Neuron (in vitro differentiated cells): ENCODE measurements around the gene MYRFL.

Source experiments
- H2AFZ ChIP-seq: one replicate; pipeline ENCODE4 v1.6.1; 2013; ENCODE audit warnings: low read depth, mild to moderate bottlenecking, inconsistent platforms, low read length, moderate library complexity
- H3K27me3 ChIP-seq: one replicate; pipeline ENCODE4 v1.6.1; 2013; ENCODE audit warnings: low read length; ENCODE audit not compliant: insufficient read depth
- H3K36me3 ChIP-seq: one replicate; pipeline ENCODE4 v1.6.1; 2013; ENCODE audit warnings: low read length; ENCODE audit not compliant: insufficient read depth
- H3K4me1 ChIP-seq: one replicate; pipeline ENCODE4 v1.6.1; 2013; ENCODE audit warnings: low read length; ENCODE audit not compliant: insufficient read depth
- H3K4me3 ChIP-seq: 2 replicates; pipeline ENCODE4 v1.5.1; 2013; ENCODE audit warnings: mild to moderate bottlenecking, low read length, moderate library complexity
- H3K9me3 ChIP-seq: one replicate; pipeline ENCODE4 v1.6.1; 2013; ENCODE audit warnings: low read length

MYRFL gene

GRCh38 chr12:69932676-69933552, 107.9 kb downstream of the MYRFL start:
- Histone ChIP-seq H3K9me3 (peaks cover 4% of the 10 kb centered on the region), H3K4me3 (no peak overlapping the region), H3K27me3 (no peaks in the 10 kb centered on the region), H2AFZ (no peak overlapping the region), H3K36me3 (no peaks in the 10 kb centered on the region), H3K4me1 (peaks cover 44% of the 10 kb centered on the region)

GRCh38 chr12:69934011-69934410, 109.0 kb downstream of the MYRFL start:
- H3K4me1 ChIP-seq: peaks cover 44% of the 10 kb centered on the region
- no peak overlapping the region for H3K4me3 ChIP-seq
- H3K9me3 ChIP-seq: peaks cover 4% of the 10 kb centered on the region
- H3K36me3 ChIP-seq: no peaks in the 10 kb centered on the region
- no peaks in the 10 kb centered on the region for H3K27me3 ChIP-seq
- no peak overlapping the region for H2AFZ ChIP-seq

DNA sequence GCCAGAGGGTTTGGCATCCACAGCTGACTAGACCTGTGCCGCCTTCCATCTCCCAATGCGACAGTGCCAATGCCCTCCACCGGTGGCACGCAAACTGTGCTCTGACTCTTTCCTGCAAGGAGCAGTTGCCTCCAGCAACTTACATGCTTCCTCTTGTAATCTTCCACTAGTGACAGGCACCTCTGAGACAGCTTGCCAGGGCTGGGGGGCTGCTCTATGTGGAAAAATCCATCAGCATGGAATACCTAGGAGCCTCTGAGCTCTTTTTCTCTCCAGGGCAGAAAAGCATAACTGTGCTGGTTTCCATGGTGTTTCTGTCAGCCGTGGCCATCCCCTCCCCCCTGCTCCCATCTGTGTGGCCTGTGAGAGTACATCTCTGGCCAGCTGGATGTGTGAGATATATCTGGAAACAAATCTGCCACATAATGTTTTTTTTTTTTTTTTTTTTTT, 110.6 kb downstream of the MYRFL start:
- no peak overlapping the region for H3K4me3 ChIP-seq
- H3K9me3 ChIP-seq: peaks cover 4% of the 10 kb centered on the region
- no peak overlapping the region for H2AFZ ChIP-seq
- H3K36me3 ChIP-seq: no peaks in the 10 kb centered on the region
- no peaks in the 10 kb centered on the region for H3K27me3 ChIP-seq
- H3K4me1 ChIP-seq: peaks cover 44% of the 10 kb centered on the region

- Histone ChIP-seq H2AFZ (no peak overlapping the region), H3K36me3 (no peaks in the 10 kb centered on the region), H3K9me3 (peaks cover 4% of the 10 kb centered on the region), H3K4me3 (no peak overlapping the region), H3K4me1 (peaks cover 44% of the 10 kb centered on the region), H3K27me3 (no peaks in the 10 kb centered on the region)
Measured at GRCh38 chr12:69936214-69936731, 111.2 kb downstream of the MYRFL start.

GRCh38 chr12:69936766-69937165, 111.7 kb downstream of the MYRFL start:
- peaks cover 44% of the 10 kb centered on the region for H3K4me1 ChIP-seq
- H3K9me3 ChIP-seq: peaks cover 4% of the 10 kb centered on the region
- no peak overlapping the region for H3K4me3 ChIP-seq
- no peaks in the 10 kb centered on the region for H3K27me3 ChIP-seq
- no peak overlapping the region for H2AFZ ChIP-seq
- H3K36me3 ChIP-seq: no peaks in the 10 kb centered on the region

DNA sequence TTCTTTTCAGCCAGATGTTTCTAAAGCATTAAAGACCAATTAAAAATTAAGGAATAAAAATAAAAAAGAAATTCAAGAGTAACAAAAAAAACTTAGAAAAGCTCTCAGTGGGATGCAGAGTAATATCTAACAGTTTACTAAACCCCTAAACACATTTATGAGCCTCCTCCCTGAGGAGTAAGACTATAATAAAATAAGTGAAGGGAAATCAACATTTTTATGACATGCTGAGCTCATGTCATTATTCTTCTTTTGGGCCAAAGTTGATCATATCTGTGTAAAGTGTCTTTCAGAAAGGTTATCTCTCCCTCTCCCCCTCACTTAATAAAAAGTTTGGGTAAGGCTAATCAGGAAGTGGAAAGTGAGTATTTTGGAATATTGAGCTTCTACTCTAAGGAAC, 122.1 kb downstream of the MYRFL start:
- H3K9me3 ChIP-seq: no peaks in the 10 kb centered on the region

DNA sequence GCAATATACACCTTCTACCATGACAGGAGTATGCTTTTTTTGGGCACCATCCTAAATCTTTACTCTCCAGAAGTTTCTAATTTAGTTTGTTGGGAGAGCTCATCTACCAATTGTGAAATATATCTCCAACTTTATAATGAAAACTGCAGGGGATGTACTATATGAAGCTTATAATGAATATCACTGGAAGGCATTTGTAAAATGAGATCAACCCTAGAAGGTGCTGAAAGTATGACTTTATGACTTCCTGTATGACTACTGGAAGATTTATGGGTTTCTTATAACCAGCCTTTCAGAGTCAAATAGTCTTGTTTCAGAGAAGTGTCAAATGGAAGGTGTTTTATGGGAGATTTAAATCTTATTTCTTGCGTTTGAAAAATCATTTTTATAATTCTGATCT, 122.9 kb downstream of the MYRFL start:
- no peak overlapping the region for H3K4me3 ChIP-seq
- no peaks in the 10 kb centered on the region for H3K27me3 ChIP-seq
- no peaks in the 10 kb centered on the region for H3K9me3 ChIP-seq
- H3K36me3 ChIP-seq: no peaks in the 10 kb centered on the region
- peaks cover 5% of the 10 kb centered on the region for H3K4me1 ChIP-seq
- no peak overlapping the region for H2AFZ ChIP-seq

More for the DNA sequence above, 122.1 kb downstream of the MYRFL start:
- H2AFZ ChIP-seq: no peak overlapping the region
- H3K4me3 ChIP-seq: no peak overlapping the region
- H3K36me3 ChIP-seq: no peaks in the 10 kb centered on the region
- H3K27me3 ChIP-seq: no peaks in the 10 kb centered on the region
- peaks cover 3% of the 10 kb centered on the region for H3K4me1 ChIP-seq

GRCh38 chr12:69948851-69949250, 123.8 kb downstream of the MYRFL start:
- Histone ChIP-seq H3K27me3 (no peaks in the 10 kb centered on the region), H3K36me3 (no peaks in the 10 kb centered on the region), H3K4me1 (peaks cover 5% of the 10 kb centered on the region)

DNA sequence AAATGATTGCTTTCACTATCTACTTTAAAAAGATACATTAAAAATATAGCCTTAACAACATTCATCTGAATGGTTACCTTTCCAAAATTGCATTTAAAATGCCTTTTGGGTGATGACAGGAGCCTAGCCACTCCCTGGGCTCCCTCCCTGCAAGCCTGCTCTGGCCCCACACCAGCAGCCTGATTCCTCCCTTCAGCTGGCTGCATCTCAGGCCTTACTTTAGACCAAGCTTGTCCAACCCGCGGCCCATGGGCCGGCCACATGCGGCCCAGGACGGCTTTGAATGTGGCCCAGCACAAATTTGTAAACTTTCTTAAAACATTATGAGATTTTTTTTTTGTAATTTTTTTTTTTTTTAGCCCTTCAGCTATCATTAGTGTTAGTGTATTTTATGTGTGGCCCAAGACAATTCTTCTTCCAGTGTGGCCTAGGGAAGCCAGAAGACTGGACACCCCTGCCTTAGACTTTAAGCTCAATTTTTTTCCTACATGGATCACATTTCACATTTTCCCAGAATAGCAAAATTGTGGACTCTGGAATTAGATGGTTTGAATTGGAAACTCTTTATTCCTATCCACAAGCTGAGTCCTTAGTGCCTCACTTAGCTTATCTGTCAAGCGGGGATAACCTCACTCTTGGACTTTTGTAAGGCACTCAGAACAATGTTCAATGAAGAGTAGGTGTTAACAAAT, 124.4 kb downstream of the MYRFL start:
- H3K4me1 ChIP-seq: peaks cover 5% of the 10 kb centered on the region
- H3K9me3 ChIP-seq: no peaks in the 10 kb centered on the region
- H3K36me3 ChIP-seq: no peaks in the 10 kb centered on the region
- no peaks in the 10 kb centered on the region for H3K27me3 ChIP-seq
- H3K4me3 ChIP-seq: no peak overlapping the region
- H2AFZ ChIP-seq: no peak overlapping the region

More at GRCh38 chr12:69948851-69949250, 123.8 kb downstream of the MYRFL start:
- no peak overlapping the region for H3K4me3 ChIP-seq
- H3K9me3 ChIP-seq: no peaks in the 10 kb centered on the region
- no peak overlapping the region for H2AFZ ChIP-seq

DNA sequence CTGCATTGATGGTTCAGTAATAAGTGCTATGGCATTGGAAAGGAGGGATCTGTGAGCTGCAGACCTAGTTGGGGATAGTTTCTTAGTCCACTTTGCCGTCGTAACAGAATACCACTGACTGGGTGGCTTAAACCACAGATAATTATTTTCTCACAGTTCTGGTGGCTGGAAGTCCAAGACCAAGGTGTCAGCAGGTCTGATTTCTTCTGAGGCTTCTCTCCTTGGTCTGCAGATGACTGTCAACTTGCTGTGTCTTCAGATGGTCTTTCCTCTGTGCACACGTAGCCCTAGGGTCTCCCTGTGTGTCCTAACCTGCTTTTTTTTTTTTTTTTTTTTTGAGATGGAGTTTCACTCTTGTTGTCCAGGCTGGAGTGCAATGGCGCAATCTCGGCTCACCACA, 126.1 kb downstream of the MYRFL start:
- no peak overlapping the region for H2AFZ ChIP-seq
- H3K9me3 ChIP-seq: no peaks in the 10 kb centered on the region
- no peaks in the 10 kb centered on the region for H3K27me3 ChIP-seq
- peaks cover 5% of the 10 kb centered on the region for H3K4me1 ChIP-seq
- no peak overlapping the region for H3K4me3 ChIP-seq
- H3K36me3 ChIP-seq: no peaks in the 10 kb centered on the region

GRCh38 chr12:69952890-69953289, 127.9 kb downstream of the MYRFL start:
- peaks cover 7% of the 10 kb centered on the region for H3K4me1 ChIP-seq
- no peak overlapping the region for H2AFZ ChIP-seq
- H3K27me3 ChIP-seq: no peaks in the 10 kb centered on the region
- no peaks in the 10 kb centered on the region for H3K36me3 ChIP-seq
- H3K4me3 ChIP-seq: no peak overlapping the region
- H3K9me3 ChIP-seq: no peaks in the 10 kb centered on the region

DNA sequence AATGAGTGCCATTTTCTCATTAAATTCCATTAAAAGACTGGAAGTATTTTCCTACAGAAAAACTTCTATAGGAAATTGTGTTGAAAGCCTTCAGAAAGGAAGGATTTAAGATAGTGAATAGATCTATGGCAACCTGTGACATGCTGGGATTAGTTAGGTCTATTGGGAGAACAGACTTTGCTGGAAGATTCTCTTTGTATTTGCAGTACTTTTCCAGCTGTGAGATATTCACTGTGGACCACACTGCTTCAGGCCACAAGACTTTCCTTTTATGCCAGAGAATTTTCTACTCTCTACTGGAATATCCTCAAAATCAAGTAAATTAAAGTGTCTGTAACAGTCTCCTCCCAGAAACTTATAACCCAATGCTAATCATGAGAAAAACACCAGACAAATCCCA, 136.2 kb downstream of the MYRFL start:
- Histone ChIP-seq H3K4me3 (no peak overlapping the region), H3K27me3 (no peaks in the 10 kb centered on the region), H3K36me3 (no peaks in the 10 kb centered on the region), H2AFZ (no peak overlapping the region), H3K4me1 (peaks cover 2% of the 10 kb centered on the region), H3K9me3 (no peaks in the 10 kb centered on the region)

- Histone ChIP-seq H3K4me3 (no peak overlapping the region), H3K36me3 (no peaks in the 10 kb centered on the region), H3K4me1 (no peaks in the 10 kb centered on the region), H3K9me3 (no peaks in the 10 kb centered on the region), H2AFZ (no peak overlapping the region), H3K27me3 (no peaks in the 10 kb centered on the region)
Measured at GRCh38 chr12:69966409-69966808, 141.4 kb downstream of the MYRFL start.
